Immature natural killer cell (primary cell): ENCODE results near the gene TMUB2. TPM values are rescaled to one million over a fixed set of nuclear protein-coding genes. Genes with fewer than 3 reads are reported as not detected.

Experiments
- DNase-seq, 3 donors: peaks; one replicate each; pipeline ENCODE4 v3.0.0; 2022; ENCODE audit warnings: mixed read lengths in 1 of 3
- H3K27ac Mint-ChIP-seq, 6 donors: one replicate each; pipeline ENCODE4 v1.8.0; 2020; ENCODE audit warnings: mixed read lengths in 6 of 6, mild to moderate bottlenecking in 5 of 6, inconsistent platforms in 4 of 6, moderate library complexity in 3 of 6
- H3K27me3 Mint-ChIP-seq, 3 donors: one replicate each; pipeline ENCODE4 v1.8.0; 2020 to 2021; ENCODE audit warnings: low read depth in 3 of 3, mild to moderate bottlenecking in 3 of 3, mixed read lengths in 3 of 3, moderate library complexity in 3 of 3, inconsistent platforms in 1 of 3
- H3K36me3 Mint-ChIP-seq, 3 donors: one replicate each; pipeline ENCODE4 v1.8.0; 2020; ENCODE audit warnings: mixed read lengths in 3 of 3, inconsistent platforms in 2 of 3, mild to moderate bottlenecking in 2 of 3
- H3K4me1 Mint-ChIP-seq, 2 donors: one replicate each; pipeline ENCODE4 v1.8.0; 2020; ENCODE audit warnings: inconsistent platforms in 2 of 2, mild to moderate bottlenecking in 2 of 2, mixed read lengths in 2 of 2, moderate library complexity in 1 of 2
- H3K4me3 Mint-ChIP-seq, 5 donors: one replicate each; pipeline ENCODE4 v1.8.0; 2020; ENCODE audit warnings: mild to moderate bottlenecking in 5 of 5, mixed read lengths in 5 of 5, inconsistent platforms in 3 of 5, moderate library complexity in 3 of 5
- H3K9me3 Mint-ChIP-seq, 6 donors: one replicate each; pipeline ENCODE4 v1.8.0; 2020; ENCODE audit warnings: mild to moderate bottlenecking in 6 of 6, mixed read lengths in 6 of 6, inconsistent platforms in 4 of 6, moderate library complexity in 3 of 6
- polyA plus RNA-seq, 3 donors: library from polyadenylated mRNA; unstranded; fragments of 300-500 nt; fragmentation: Illumina TruSeq; gene quantifications; one replicate each; pipeline ENCODE4 v1.2.3, GENCODE V29; 2021

Gene TMUB2
- polyA plus RNA-seq, 3 donors from 2014 or later = 20.2 to 32.8 (median 26.5) TPM

- Mint-ChIP-seq H3K9me3 (no peaks in the 10 kb centered on the region), H3K4me3 (peak overlapping the region; percentile 24 to 45 (median 40)), H3K27ac (peak overlapping the region; percentile 25 to 86 (median 54)), H3K4me1 (peaks cover 32 to 39% of the 10 kb centered on the region in 2 donors), H3K36me3 (peaks cover 0 to 5% (median 0%) of the 10 kb centered on the region in 3 donors), H3K27me3 (peaks cover 0 to 14% (median 12%) of the 10 kb centered on the region in 3 donors)
- DNase-seq = no peak
These were observed 16.0 kb downstream of the TMUB2 start for GRCh38 chr17:44202756-44203155.

- Mint-ChIP-seq H3K4me1 (peaks cover 24 to 36% of the 10 kb centered on the region in 2 donors), H3K27me3 (peaks cover 0 to 14% (median 11%) of the 10 kb centered on the region in 3 donors), H3K4me3 (peak overlapping the region in 1 of 5 donors; percentile 15), H3K27ac (peak overlapping the region; percentile 9 to 80 (median 66)), H3K9me3 (no peaks in the 10 kb centered on the region), H3K36me3 (peaks cover 3 to 13% (median 7%) of the 10 kb centered on the region in 3 donors)
- peak; percentile 46 to 53 (median 46) for DNase-seq
These were observed 17.1 kb downstream of the TMUB2 start for GRCh38 chr17:44203731-44204440.

GRCh38 chr17:44204441-44204882 lies 17.7 kb downstream of the TMUB2 start:
- DNase-seq = no peak
- peaks cover 24 to 36% of the 10 kb centered on the region in 2 donors for H3K4me1 Mint-ChIP-seq
- no peak overlapping the region for H3K4me3 Mint-ChIP-seq
- peaks cover 0 to 14% (median 11%) of the 10 kb centered on the region in 3 donors for H3K27me3 Mint-ChIP-seq
- H3K27ac Mint-ChIP-seq = peak overlapping the region in 4 of 6 donors; percentile 9 to 63 (median 35)
- peaks cover 3 to 13% (median 7%) of the 10 kb centered on the region in 3 donors for H3K36me3 Mint-ChIP-seq
- no peaks in the 10 kb centered on the region for H3K9me3 Mint-ChIP-seq

- Mint-ChIP-seq H3K4me3 (no peak overlapping the region), H3K9me3 (no peaks in the 10 kb centered on the region), H3K36me3 (peaks cover 3 to 16% (median 7%) of the 10 kb centered on the region in 3 donors), H3K27me3 (peaks cover 0 to 12% (median 8%) of the 10 kb centered on the region in 3 donors), H3K4me1 (peaks cover 22 to 31% of the 10 kb centered on the region in 2 donors), H3K27ac (peak overlapping the region in 5 of 6 donors; percentile 43 to 80 (median 71))
- DNase-seq = no peak
These were observed 19.4 kb downstream of the TMUB2 start for GRCh38 chr17:44205962-44206824.

GRCh38 chr17:44206825-44207155 lies 20.0 kb downstream of the TMUB2 start:
- Mint-ChIP-seq H3K4me1 (peaks cover 24 to 28% of the 10 kb centered on the region in 2 donors), H3K36me3 (peaks cover 3 to 16% (median 7%) of the 10 kb centered on the region in 3 donors), H3K27me3 (peaks cover 1 to 12% (median 8%) of the 10 kb centered on the region in 3 donors), H3K4me3 (no peak overlapping the region), H3K9me3 (no peaks in the 10 kb centered on the region), H3K27ac (no peak overlapping the region)
- DNase-seq = no peak

- Mint-ChIP-seq H3K27ac (peak overlapping the region in 2 of 6 donors; percentile 24 to 80), H3K36me3 (peaks cover 3 to 16% (median 7%) of the 10 kb centered on the region in 3 donors), H3K4me3 (no peak overlapping the region), H3K27me3 (peaks cover 2 to 10% (median 8%) of the 10 kb centered on the region in 3 donors), H3K4me1 (peaks cover 24 to 28% of the 10 kb centered on the region in 2 donors), H3K9me3 (no peaks in the 10 kb centered on the region)
- DNase-seq = no peak
These were observed 20.5 kb downstream of the TMUB2 start for GRCh38 chr17:44207319-44207718.

- Mint-ChIP-seq H3K36me3 (peaks cover 3 to 16% (median 7%) of the 10 kb centered on the region in 3 donors), H3K4me3 (no peak overlapping the region), H3K27me3 (peaks cover 2 to 10% (median 7%) of the 10 kb centered on the region in 3 donors), H3K4me1 (peaks cover 25 to 26% of the 10 kb centered on the region in 2 donors), H3K9me3 (no peaks in the 10 kb centered on the region), H3K27ac (no peak overlapping the region)
- DNase-seq = no peak
These were observed 21.0 kb downstream of the TMUB2 start for GRCh38 chr17:44207743-44208142.

GRCh38 chr17:44209786-44210341 lies 23.1 kb downstream of the TMUB2 start:
- peak overlapping the region; percentile 49 to 68 (median 60) for H3K27ac Mint-ChIP-seq
- peaks cover 4 to 15% (median 4%) of the 10 kb centered on the region in 3 donors for H3K27me3 Mint-ChIP-seq
- H3K4me3 Mint-ChIP-seq = peak overlapping the region in 1 of 5 donors; percentile 18
- H3K9me3 Mint-ChIP-seq = no peaks in the 10 kb centered on the region
- peaks cover 21 to 22% of the 10 kb centered on the region in 2 donors for H3K4me1 Mint-ChIP-seq
- no peak for DNase-seq
- peaks cover 3 to 28% (median 15%) of the 10 kb centered on the region in 3 donors for H3K36me3 Mint-ChIP-seq

- Mint-ChIP-seq H3K27me3 (peaks cover 4 to 16% (median 4%) of the 10 kb centered on the region in 3 donors), H3K9me3 (no peaks in the 10 kb centered on the region), H3K36me3 (peaks cover 7 to 33% (median 18%) of the 10 kb centered on the region in 3 donors), H3K27ac (peak overlapping the region; percentile 49 to 68 (median 60)), H3K4me3 (peak overlapping the region in 2 of 5 donors; percentile 14 to 18), H3K4me1 (peaks cover 21 to 22% of the 10 kb centered on the region in 2 donors)
- peak; percentile 91 to 94 (median 92) for DNase-seq
These were observed 23.8 kb downstream of the TMUB2 start for GRCh38 chr17:44210342-44211192.

- peaks cover 24 to 30% of the 10 kb centered on the region in 2 donors for H3K4me1 Mint-ChIP-seq
- no peak for DNase-seq
- H3K27me3 Mint-ChIP-seq = peaks cover 4 to 16% (median 4%) of the 10 kb centered on the region in 3 donors
- peaks cover 7 to 30% (median 18%) of the 10 kb centered on the region in 3 donors for H3K36me3 Mint-ChIP-seq
- H3K4me3 Mint-ChIP-seq = no peak overlapping the region
- no peaks in the 10 kb centered on the region for H3K9me3 Mint-ChIP-seq
- H3K27ac Mint-ChIP-seq = peak overlapping the region in 2 of 6 donors; percentile 11 to 43
These were observed 24.8 kb downstream of the TMUB2 start for GRCh38 chr17:44211281-44212265.

GRCh38 chr17:44212507-44213402 lies 26.0 kb downstream of the TMUB2 start:
- Mint-ChIP-seq H3K4me1 (peaks cover 35 to 42% of the 10 kb centered on the region in 2 donors), H3K27me3 (peaks cover 4 to 20% (median 8%) of the 10 kb centered on the region in 3 donors), H3K9me3 (no peaks in the 10 kb centered on the region), H3K4me3 (no peak overlapping the region), H3K36me3 (peaks cover 7 to 33% (median 18%) of the 10 kb centered on the region in 3 donors), H3K27ac (peak overlapping the region in 3 of 6 donors; percentile 23 to 40 (median 24))
- DNase-seq = no peak
